OCI-LY7 (cell line): ENCODE data around the gene RPSA. TPM values are rescaled to one million over a fixed set of nuclear protein-coding genes. Genes with fewer than 3 reads are reported as not detected.
"Not testable (repeated sequence)": the region's sequence is repeated elsewhere in the genome, so short reads cannot be mapped to it uniquely, and the experiment has no call there.

Experiments used
- BruUV-seq: library from RNA; stranded (reverse); fragments of 400-500 nt; replicated peaks from 2 replicates; lab custom pipeline; 2021; lab: Mats Ljungman, UMichigan
- CTCF ChIA-PET: fragments of 300-600 bp; sonication (Branson Sonifier 250); formaldehyde crosslinking; loops from one replicate; lab custom pipeline; 2022; ENCODE audit warnings: antibody characterized with exemption; ENCODE audit not compliant: unreplicated experiment; lab: Charles Lee
- POLR2A ChIA-PET: fragments of 300-600 bp; sonication (Branson Sonifier 250); formaldehyde crosslinking; loops from one replicate; lab custom pipeline; 2022; ENCODE audit warnings: antibody characterized with exemption; lab: Charles Lee
- DNase-seq: peaks from one replicate; pipeline ENCODE4 v3.0.0-alpha.2; 2015; ENCODE audit warnings: low spot score
- H2AFZ ChIP-seq: fragments of 200-600 bp; sonication (generic), shearing (Covaris generic); 2 replicates; pipeline ENCODE4 v1.6.1; 2014; ENCODE audit warnings: mild to moderate bottlenecking, antibody characterized with exemption, low read length, moderate library complexity
- H3K27ac ChIP-seq: fragments of 200-600 bp; sonication (generic); 2 replicates; pipeline ENCODE4 v1.5.1; 2014; ENCODE audit warnings: mixed run types, low read depth, mild to moderate bottlenecking, moderate library complexity, low read length, inconsistent platforms; ENCODE audit not compliant: poor library complexity, severe bottlenecking
- H3K36me3 ChIP-seq: fragments of 200-600 bp; sonication (generic); 2 replicates; pipeline ENCODE4 v1.6.1; 2014; ENCODE audit warnings: mild to moderate bottlenecking, antibody characterized with exemption, low read length, moderate library complexity, mixed read lengths; ENCODE audit not compliant: insufficient read depth
- H3K4me1 ChIP-seq: fragments of 200-600 bp; sonication (generic); 2 replicates; pipeline ENCODE4 v1.5.1; 2014; ENCODE audit warnings: mild to moderate bottlenecking, low read length; ENCODE audit not compliant: insufficient read depth, poor library complexity, severe bottlenecking
- H3K4me2 ChIP-seq: fragments of 200-600 bp; sonication (generic); 2 replicates; pipeline ENCODE4 v1.6.1; 2014; ENCODE audit warnings: mild to moderate bottlenecking, low read length
- H3K4me3 ChIP-seq: fragments of 200-600 bp; sonication (generic); 2 replicates; pipeline ENCODE4 v1.5.1; 2014; ENCODE audit warnings: mild to moderate bottlenecking, low read depth, low read length; ENCODE audit not compliant: poor library complexity, severe bottlenecking
- H3K79me2 ChIP-seq: fragments of 200-600 bp; sonication (generic); 2 replicates; pipeline ENCODE4 v1.6.1; 2016; ENCODE audit warnings: low read depth, mild to moderate bottlenecking, low read length, moderate library complexity, mixed read lengths; ENCODE audit not compliant: insufficient read depth
- H3K9me2 ChIP-seq: fragments of 200-600 bp; sonication (generic); 2 replicates; pipeline ENCODE4 v1.6.1; 2016; ENCODE audit warnings: mild to moderate bottlenecking, low read length, mixed read lengths; ENCODE audit not compliant: insufficient read depth
- H3K9me3 ChIP-seq: fragments of 200-600 bp; sonication (generic); 2 replicates; pipeline ENCODE4 v1.6.1; 2014; ENCODE audit warnings: mild to moderate bottlenecking, mixed run types, low read length, mixed read lengths
- H4K20me1 ChIP-seq: fragments of 200-600 bp; sonication (generic); 2 replicates; pipeline ENCODE4 v1.6.1; 2014; ENCODE audit warnings: mild to moderate bottlenecking, antibody characterized with exemption, low read length, moderate library complexity, mixed read lengths; ENCODE audit not compliant: insufficient read depth
- CTCF ChIP-seq: fragments of 200-600 bp; sonication (generic); conservative IDR thresholded peaks from 2 replicates; pipeline ENCODE4 v1.5.1; 2014; ENCODE audit warnings: mild to moderate bottlenecking, antibody characterized with exemption, low read length, moderate library complexity, mixed read lengths
- EZH2phosphoT487 ChIP-seq: fragments of 200-600 bp; sonication (generic); IDR thresholded peaks from 2 replicates; pipeline ENCODE4 v1.6.1; 2018; ENCODE audit warnings: low read depth, borderline replicate concordance, mild to moderate bottlenecking, mixed run types, antibody characterized with exemption, low read length, moderate library complexity, mixed read lengths
- intact Hi-C: fragments of 100-400 bp; cut with micrococcal nuclease; formaldehyde crosslinking; loops from one replicate; pipeline ENCODE4 v1.10.0; 2022; ENCODE audit not compliant: unreplicated experiment
- total RNA-seq, 2 experiments: library from RNA; depleted of rRNA in 1 of 2; stranded (reverse); fragments of >200 nt in 1 of 2; shearing (Covaris generic) in 1 of 2; gene quantifications; 2 replicates each; pipeline ENCODE4 v1.2.3, GENCODE V29; 2014 to 2022

RPSA gene
- total RNA-seq, 2 experiments from 2014 or later = 1,952 to 2,813 TPM

GRCh38 chr3:39448506-39449233, 42.1 kb downstream of the RPSA start:
- H3K4me3 ChIP-seq = no peak overlapping the region
- H4K20me1 ChIP-seq = no peaks in the 10 kb centered on the region
- intact Hi-C loops = loop anchor here (1.0 kb wide), 1 partner anchor 50 kb away; no protein-coding TSS in a partner anchor
- CTCF ChIA-PET = interaction anchor here (1.0 kb wide), 1 partner anchor 51 kb away, joined by 3 read pairs; no protein-coding TSS in a partner anchor
- H3K4me1 ChIP-seq = no peaks in the 10 kb centered on the region
- POLR2A ChIA-PET = interaction anchor here (0.6 kb wide), 1 partner anchor 41 kb away, joined by 3 read pairs; no protein-coding TSS in a partner anchor
- no peaks in the 10 kb centered on the region for H3K9me2 ChIP-seq
- H3K9me3 ChIP-seq = no peaks in the 10 kb centered on the region
- H3K27ac ChIP-seq = no peak overlapping the region
- no peaks in the 10 kb centered on the region for H3K36me3 ChIP-seq
- BruUV-seq = no TSS peak
- TF ChIP-seq EZH2phosphoT487 (no peak), CTCF (no peak)
- no peak for DNase-seq
- H3K79me2 ChIP-seq = no peaks in the 10 kb centered on the region
- H3K4me2 ChIP-seq = no peak overlapping the region
- no peak overlapping the region for H2AFZ ChIP-seq

- Histone ChIP-seq H3K79me2 (no peaks in the 10 kb centered on the region), H3K4me3 (no peak overlapping the region), H2AFZ (no peak overlapping the region), H3K36me3 (no peaks in the 10 kb centered on the region), H3K9me3 (no peaks in the 10 kb centered on the region), H3K27ac (no peak overlapping the region), H3K4me2 (no peak overlapping the region), H4K20me1 (no peaks in the 10 kb centered on the region), H3K4me1 (no peaks in the 10 kb centered on the region), H3K9me2 (no peaks in the 10 kb centered on the region)
- TF ChIP-seq EZH2phosphoT487 = no peak
- DNase-seq = no peak
- ChIA-PET CTCF (no interaction called here), POLR2A (no interaction called here)
- intact Hi-C loops = no loop called here
- BruUV-seq = no TSS peak
Observed at GRCh38 chr3:39449796-39450195, 43.3 kb downstream of the RPSA start.

- no peak for DNase-seq
- POLR2A ChIA-PET = interaction anchor here (0.7 to 1.0 kb wide), 2 partner anchors 9 to 12 kb away, joined by 3 to 4 read pairs; no protein-coding TSS in a partner anchor
- Histone ChIP-seq H2AFZ (no peak overlapping the region), H3K4me3 (no peak overlapping the region), H3K9me3 (no peaks in the 10 kb centered on the region), H3K36me3 (no peaks in the 10 kb centered on the region), H4K20me1 (no peaks in the 10 kb centered on the region), H3K4me2 (no peak overlapping the region), H3K27ac (no peak overlapping the region), H3K9me2 (no peaks in the 10 kb centered on the region), H3K4me1 (no peaks in the 10 kb centered on the region), H3K79me2 (no peaks in the 10 kb centered on the region)
- no peak for TF ChIP-seq EZH2phosphoT487
- TF ChIP-seq CTCF = no peak
- CTCF ChIA-PET = no interaction called here
- intact Hi-C loops = no loop called here
- BruUV-seq = no TSS peak
Observed at GRCh38 chr3:39453134-39453533, 46.6 kb downstream of the RPSA start.

DNA sequence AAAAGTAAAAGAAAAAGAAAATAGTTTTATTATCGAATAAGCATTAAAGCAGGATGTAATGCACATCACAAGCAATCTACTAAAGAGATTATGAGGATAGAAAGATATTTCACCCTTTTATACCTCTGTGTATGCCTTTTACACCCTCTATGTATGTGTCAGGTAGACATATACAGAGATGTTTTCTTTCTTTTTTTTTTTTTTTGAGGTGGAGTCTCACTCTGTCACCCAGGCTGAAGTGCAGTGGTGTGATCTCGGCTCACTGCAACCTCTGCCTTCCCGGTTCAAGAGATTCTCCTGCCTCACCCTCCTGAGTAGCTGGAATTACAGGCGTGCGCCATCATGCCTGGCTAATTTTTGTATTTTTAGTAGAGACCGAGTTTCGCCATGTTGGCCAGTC, 47.4 kb downstream of the RPSA start:
- intact Hi-C loops, H4K20me1 ChIP-seq, H3K9me2 ChIP-seq, BruUV-seq, DNase-seq, H3K36me3 ChIP-seq, H3K9me3 ChIP-seq, H3K27ac ChIP-seq, H3K4me1 ChIP-seq, H2AFZ ChIP-seq, H3K79me2 ChIP-seq, H3K4me3 ChIP-seq, POLR2A ChIA-PET, CTCF ChIA-PET, H3K4me2 ChIP-seq: not testable (repeated sequence)
